HS-27A (cell line): ENCODE data around the gene GAD1.

Experiments
- DNase-seq: peaks from one replicate; pipeline ENCODE4 v3.0.0-alpha.2; 2012; ENCODE audit warnings: low read depth, missing footprints

GAD1 gene

GRCh38 chr2:170896622-170897021 lies 79.9 kb downstream of the GAD1 start:
- DNase-seq, result no peak

DNA sequence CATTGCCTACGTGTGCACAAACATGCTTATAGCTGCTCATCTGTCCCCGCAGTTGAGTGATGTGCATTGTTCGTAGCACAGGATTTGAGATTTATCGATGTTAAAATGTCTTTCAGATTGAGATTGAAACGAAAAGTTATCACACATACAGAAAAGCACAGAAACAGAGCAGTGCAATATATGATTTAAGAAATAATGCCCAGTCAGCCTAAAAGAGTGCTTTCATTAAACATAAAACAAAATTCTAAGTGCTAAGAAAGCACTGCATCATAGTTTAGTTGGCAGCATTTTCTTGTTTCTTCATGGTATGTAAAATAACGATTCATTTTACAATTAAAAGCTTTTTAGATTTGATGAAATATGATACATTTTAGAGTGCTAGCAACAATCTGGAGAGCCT lies 80.4 kb downstream of the GAD1 start:
- DNase-seq, result no peak

- DNase-seq, result no peak
These were observed 89.2 kb downstream of the GAD1 start for GRCh38 chr2:170905864-170906263.
